Adrenal gland (tissue), 5 donors: ENCODE measurements around the gene CDHR5.

Experiments used
- POLR2A ChIP-seq, 2 donors: fragments of 450-650 bp; IDR thresholded peaks; one replicate each; pipeline ENCODE4 v1.6.1; 2017; ENCODE audit warnings: antibody characterized with exemption in 2 of 2, mild to moderate bottlenecking in 2 of 2, moderate library complexity in 1 of 2
- TF ChIP-seq, protein P1 (sequence below), 6 experiments: fragments of 450-650 bp in 4 of 6; fragments of 200-600 bp in 2 of 6; sonication (generic) in 1 of 6; IDR thresholded peaks; 1 replicate in 5 of 6; 2 replicates in 1 of 6; pipeline versions ENCODE4 v1.5.1 to v1.8.0; 2016 to 2021; ENCODE audit warnings: antibody characterized with exemption in 6 of 6, mild to moderate bottlenecking in 2 of 6, moderate library complexity in 1 of 6
- donor health status: DM: no; HTN: no; CAD: no.

- no peak for TF ChIP-seq POLR2A (IDR thresholded peaks at IDR 0.05)
- TF ChIP-seq, protein P1, sequence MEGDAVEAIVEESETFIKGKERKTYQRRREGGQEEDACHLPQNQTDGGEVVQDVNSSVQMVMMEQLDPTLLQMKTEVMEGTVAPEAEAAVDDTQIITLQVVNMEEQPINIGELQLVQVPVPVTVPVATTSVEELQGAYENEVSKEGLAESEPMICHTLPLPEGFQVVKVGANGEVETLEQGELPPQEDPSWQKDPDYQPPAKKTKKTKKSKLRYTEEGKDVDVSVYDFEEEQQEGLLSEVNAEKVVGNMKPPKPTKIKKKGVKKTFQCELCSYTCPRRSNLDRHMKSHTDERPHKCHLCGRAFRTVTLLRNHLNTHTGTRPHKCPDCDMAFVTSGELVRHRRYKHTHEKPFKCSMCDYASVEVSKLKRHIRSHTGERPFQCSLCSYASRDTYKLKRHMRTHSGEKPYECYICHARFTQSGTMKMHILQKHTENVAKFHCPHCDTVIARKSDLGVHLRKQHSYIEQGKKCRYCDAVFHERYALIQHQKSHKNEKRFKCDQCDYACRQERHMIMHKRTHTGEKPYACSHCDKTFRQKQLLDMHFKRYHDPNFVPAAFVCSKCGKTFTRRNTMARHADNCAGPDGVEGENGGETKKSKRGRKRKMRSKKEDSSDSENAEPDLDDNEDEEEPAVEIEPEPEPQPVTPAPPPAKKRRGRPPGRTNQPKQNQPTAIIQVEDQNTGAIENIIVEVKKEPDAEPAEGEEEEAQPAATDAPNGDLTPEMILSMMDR (IDR thresholded peaks at IDR 0.05): no peak
Observed at GRCh38 chr11:625636-626268, 997 bp upstream of the CDHR5 start.
